HepG2 (cell line): Measurements from ENCODE around the gene NMNAT3.

Experiments used
- EZH2 ChIP-seq: conservative IDR thresholded peaks from 2 replicates; pipeline ENCODE4 v1.6.1; 2012; ENCODE audit warnings: mild to moderate bottlenecking, low read depth, low read length, moderate library complexity
- NFYB ChIP-seq: sonication (generic); formaldehyde crosslinking; IDR thresholded peaks from 2 replicates; pipeline ENCODE4 v1.4.0; 2020; ENCODE audit warnings: missing genetic modification reagents
- POLR2A ChIP-seq, 2 experiments: IDR thresholded peaks; 2 replicates each; pipeline ENCODE4 v1.6.1; 2011; ENCODE audit warnings: low read depth in 2 of 2, low read length in 2 of 2, mild to moderate bottlenecking in 1 of 2, moderate library complexity in 1 of 2; ENCODE audit not compliant: insufficient read depth in 1 of 2
- RFXANK ChIP-seq: IDR thresholded peaks from 2 replicates; pipeline ENCODE4 v1.6.1; 2016
- TCF7L2 ChIP-seq: IDR thresholded peaks from 2 replicates; pipeline ENCODE4 v1.6.1; 2011; ENCODE audit warnings: mild to moderate bottlenecking, low read depth, low read length, moderate library complexity
- ZNF24 ChIP-seq: fragments of 450-650 bp; IDR thresholded peaks from 2 replicates; pipeline ENCODE4 v1.6.1; 2017; ENCODE audit warnings: antibody characterized with exemption, mild to moderate bottlenecking
- ZNF3 ChIP-seq: IDR thresholded peaks from 2 replicates; pipeline ENCODE4 v1.7.0; 2017; ENCODE audit warnings: inconsistent platforms
- ZNF317 ChIP-seq: sonication (generic); formaldehyde crosslinking; IDR thresholded peaks from 2 replicates; pipeline ENCODE4 v1.5.0; 2020; ENCODE audit warnings: mild to moderate bottlenecking, missing genetic modification reagents
- ZNF550 ChIP-seq: sonication (generic); formaldehyde crosslinking; IDR thresholded peaks from 2 replicates; pipeline ENCODE4 v1.4.0; 2020; ENCODE audit warnings: mild to moderate bottlenecking, missing genetic modification reagents, borderline replicate concordance
- ZNF766 ChIP-seq: sonication (generic); formaldehyde crosslinking; IDR thresholded peaks from 2 replicates; pipeline ENCODE4 v1.5.0; 2020; ENCODE audit warnings: missing genetic modification reagents, borderline replicate concordance
- ZNF879 ChIP-seq: sonication (generic); formaldehyde crosslinking; IDR thresholded peaks from 2 replicates; pipeline ENCODE4 v1.8.1; 2023; ENCODE audit warnings: missing genetic modification reagents
- TF ChIP-seq, protein P1 (sequence below): sonication (generic); formaldehyde crosslinking; IDR thresholded peaks from 2 replicates; pipeline ENCODE4 v1.5.0; 2020; ENCODE audit warnings: mild to moderate bottlenecking, missing genetic modification reagents, moderate library complexity
- TF ChIP-seq, protein P2 (sequence below): sonication (generic); formaldehyde crosslinking; IDR thresholded peaks from 2 replicates; pipeline ENCODE4 v1.8.0; 2022; ENCODE audit warnings: mild to moderate bottlenecking, missing genetic modification reagents, borderline replicate concordance

DNA sequence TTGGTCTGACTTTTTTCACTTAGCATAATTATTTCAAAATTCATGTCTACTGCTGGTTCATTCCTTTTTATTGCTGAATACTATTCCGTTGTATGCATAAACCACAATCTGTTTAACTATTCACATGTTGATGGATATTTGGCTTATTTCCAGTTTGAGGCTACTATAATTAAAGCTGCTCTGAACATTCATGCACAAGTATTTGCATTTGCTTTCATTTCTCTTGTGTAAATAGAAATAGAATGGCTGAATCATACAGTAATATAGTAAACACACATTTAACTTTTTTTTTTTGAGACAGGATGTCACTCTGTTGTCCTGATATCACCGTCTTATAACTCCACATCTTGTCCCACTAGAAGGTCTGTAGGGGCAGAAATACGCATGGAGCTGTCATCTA, 57.3 kb downstream of the NMNAT3 start:
- TF ChIP-seq ZNF317 (CRISPR knock-in tag) (no peak), TCF7L2 (no peak), ZNF766 (CRISPR knock-in tag) (no peak), NFYB (CRISPR knock-in tag) (no peak), ZNF3 (CRISPR knock-in tag) (no peak), RFXANK (CRISPR knock-in tag) (no peak), ZNF24 (no peak), EZH2 (no peak), ZNF550 (CRISPR knock-in tag) (no peak), ZNF879 (CRISPR knock-in tag) (no peak), POLR2A (IDR thresholded peaks at IDR 0.05; ENCODE audit: insufficient read depth in 1 of 2, low read depth in 2 of 2, low read length in 2 of 2) (no peak)
- TF ChIP-seq, protein P1, sequence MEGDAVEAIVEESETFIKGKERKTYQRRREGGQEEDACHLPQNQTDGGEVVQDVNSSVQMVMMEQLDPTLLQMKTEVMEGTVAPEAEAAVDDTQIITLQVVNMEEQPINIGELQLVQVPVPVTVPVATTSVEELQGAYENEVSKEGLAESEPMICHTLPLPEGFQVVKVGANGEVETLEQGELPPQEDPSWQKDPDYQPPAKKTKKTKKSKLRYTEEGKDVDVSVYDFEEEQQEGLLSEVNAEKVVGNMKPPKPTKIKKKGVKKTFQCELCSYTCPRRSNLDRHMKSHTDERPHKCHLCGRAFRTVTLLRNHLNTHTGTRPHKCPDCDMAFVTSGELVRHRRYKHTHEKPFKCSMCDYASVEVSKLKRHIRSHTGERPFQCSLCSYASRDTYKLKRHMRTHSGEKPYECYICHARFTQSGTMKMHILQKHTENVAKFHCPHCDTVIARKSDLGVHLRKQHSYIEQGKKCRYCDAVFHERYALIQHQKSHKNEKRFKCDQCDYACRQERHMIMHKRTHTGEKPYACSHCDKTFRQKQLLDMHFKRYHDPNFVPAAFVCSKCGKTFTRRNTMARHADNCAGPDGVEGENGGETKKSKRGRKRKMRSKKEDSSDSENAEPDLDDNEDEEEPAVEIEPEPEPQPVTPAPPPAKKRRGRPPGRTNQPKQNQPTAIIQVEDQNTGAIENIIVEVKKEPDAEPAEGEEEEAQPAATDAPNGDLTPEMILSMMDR = no peak
- TF ChIP-seq, protein P2, sequence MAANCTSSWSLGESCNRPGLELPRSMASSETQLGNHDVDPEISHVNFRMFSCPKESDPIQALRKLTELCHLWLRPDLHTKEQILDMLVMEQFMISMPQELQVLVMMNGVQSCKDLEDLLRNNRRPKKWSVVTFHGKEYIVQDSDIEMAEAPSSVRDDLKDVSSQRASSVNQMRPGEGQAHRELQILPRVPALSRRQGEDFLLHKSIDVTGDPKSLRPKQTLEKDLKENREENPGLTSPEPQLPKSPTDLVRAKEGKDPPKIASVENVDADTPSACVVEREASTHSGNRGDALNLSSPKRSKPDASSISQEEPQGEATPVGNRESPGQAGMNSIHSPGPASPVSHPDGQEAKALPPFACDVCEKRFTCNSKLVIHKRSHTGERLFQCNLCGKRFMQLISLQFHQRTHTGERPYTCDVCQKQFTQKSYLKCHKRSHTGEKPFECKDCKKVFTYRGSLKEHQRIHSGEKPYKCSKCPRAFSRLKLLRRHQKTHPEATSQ (CRISPR knock-in tag) = no peak
